GM19395 (cell line): ENCODE measurements around the gene TMEM170A.
"Not testable (repeated sequence)": the region's sequence is repeated elsewhere in the genome, so short reads cannot be mapped to it uniquely, and the experiment has no call there.

ENCODE experiments used
- ATAC-seq: cut with Tn5 transposase; IDR thresholded peaks from one replicate; pipeline ENCODE4 v1.9.1; 2021; ENCODE audit warnings: mild to moderate bottlenecking, moderate library complexity; ENCODE audit not compliant: unreplicated experiment

TMEM170A gene

DNA sequence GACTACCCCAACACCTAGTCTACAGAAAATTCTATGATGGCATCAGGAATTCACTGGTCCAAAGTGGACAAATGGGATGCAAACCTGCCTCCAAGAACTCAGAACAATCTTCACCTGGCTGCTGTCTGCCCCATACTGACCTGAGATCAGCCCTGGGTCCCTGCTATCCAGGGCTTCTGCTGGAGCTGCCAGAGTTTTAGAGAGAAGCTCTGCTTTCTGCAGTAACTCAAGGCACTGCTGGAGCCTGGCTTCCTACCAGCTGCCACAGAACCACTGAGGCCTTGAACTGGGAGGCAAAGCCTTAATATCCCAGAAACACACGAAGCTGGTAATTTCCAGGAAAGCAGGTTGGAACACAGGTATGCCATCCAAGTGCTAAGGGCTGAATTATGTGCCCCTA is 7.5 kb downstream of the TMEM170A start:
- ATAC-seq, result no peak

DNA sequence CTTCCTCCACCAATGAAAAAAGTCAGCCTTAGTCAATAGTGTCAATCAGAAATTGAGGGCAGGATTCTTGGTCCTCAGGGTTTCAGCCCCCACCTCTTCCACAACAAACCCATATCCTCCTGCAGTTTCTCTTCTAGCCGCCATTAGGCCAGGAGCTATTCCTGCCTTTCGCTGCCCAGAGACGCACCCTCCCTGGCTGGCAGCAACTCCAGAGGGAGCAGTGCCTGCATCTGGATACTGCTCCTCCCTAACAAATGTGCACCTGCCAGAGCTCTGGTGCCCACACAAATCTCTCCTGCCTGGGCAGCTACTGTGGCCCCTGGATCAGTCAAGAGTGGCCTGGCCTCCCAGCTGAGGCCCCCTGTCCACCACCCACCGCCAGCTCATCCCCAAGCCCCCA is 8.0 kb downstream of the TMEM170A start:
- ATAC-seq, result not testable (repeated sequence)

DNA sequence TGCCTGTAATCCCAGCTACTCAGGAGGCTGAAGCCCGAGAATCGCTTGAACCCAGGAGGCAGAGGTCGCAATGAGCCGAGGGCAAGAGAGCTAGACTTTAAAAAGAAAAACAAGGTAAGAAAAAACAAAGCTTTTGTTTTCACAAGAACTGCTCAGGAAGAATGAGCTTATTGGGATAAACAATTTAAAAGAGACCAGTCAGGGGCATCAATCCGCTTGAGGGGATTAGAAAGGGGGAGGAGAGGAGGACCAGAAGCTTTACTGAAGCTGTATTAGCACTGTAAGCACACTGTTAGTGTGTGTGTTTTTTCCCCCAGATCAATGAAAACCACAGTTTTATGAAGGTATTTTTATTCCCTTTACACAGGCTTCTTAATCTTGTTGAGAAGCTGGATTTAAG is 8.8 kb downstream of the TMEM170A start:
- ATAC-seq, result no peak

DNA sequence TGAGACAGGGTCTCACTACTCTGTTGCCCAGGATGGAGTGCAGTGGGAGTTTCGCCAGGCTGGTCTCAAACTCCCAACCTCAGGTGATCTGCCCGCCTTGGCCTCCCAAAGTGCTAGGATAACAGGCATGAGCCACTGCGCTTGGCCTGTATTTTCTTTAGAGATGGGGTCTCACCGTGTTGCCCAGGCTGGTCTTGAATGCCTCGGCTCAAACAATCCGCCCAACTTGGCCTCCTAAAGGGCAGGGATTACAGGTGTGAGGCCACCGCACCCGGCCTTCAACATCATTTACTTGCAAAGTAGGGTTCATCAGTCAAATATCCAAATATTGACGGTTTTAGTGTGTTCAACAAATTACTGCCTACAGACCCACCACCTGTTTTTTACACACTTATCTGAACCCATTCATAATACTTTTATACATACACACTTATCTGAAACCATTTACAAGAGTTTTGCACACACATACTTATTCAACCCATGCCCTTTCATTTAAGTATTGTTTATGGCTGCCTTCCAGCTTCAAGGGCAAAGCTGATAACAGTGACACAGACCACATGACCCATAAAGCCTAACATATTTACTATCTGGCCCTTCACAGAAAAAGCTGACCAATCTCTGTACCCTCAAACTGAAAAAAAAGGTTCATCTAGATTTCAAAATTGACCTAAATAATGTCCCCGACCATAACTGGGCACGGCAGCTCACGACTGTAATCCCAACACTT is 11.9 kb downstream of the TMEM170A start:
- no peak for ATAC-seq

DNA sequence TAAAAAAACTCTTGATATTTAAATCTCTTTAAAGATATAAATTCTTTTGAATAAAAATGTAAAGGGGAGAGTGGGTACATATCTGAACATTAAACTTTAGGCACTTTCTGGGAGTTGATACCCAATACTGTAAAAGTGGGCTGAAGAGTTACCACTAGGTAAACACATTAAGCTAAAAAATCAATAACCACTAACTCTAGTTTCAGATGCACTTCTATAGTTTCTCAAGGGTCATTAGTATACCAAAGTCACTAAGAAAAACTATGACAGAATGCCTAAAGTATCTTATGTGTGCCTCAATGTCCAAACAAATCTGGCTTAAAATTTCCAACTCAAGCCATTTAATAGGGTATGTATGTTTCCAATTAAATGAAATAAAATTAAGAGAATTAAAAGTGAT is 18.1 kb downstream of the TMEM170A start:
- ATAC-seq, result no peak

DNA sequence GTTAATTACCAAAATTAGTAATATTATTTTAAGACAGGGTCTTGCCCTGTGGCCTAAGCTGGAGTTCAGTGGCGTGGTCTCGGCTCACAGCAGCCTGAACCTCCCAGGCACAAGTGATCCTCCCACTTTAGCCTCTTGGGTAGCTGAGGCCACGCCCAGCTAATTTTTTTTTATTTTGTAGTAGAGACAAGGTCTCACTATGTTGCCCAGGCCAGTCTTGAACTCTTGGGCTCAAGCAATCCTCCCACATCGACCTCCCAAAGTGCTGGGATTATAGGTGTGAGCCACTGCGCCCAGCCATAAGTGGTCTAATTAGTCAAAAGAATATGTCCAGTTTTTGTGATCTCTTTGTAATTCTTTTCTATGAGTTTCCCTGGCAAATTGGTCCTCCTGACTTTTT is 19.2 kb downstream of the TMEM170A start:
- no peak for ATAC-seq

DNA sequence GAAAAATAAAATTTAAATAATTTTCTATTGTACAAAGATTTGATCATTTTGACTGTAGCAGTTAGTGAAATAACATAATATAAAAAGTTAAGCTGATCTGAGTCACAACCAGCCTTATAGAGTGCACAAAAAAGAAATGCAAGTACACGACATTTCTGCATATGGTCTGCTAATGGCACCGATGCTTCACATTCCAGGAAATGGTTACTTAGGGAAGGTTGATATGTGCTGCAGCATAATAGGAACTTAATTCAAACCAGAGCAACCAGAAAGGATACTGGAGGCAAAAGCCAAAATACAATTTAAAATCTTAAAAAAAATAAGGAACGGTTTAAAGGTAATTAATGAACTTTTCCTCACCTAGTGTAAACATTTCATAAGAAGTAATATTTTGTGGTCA is 21.2 kb downstream of the TMEM170A start:
- ATAC-seq, result no peak

DNA sequence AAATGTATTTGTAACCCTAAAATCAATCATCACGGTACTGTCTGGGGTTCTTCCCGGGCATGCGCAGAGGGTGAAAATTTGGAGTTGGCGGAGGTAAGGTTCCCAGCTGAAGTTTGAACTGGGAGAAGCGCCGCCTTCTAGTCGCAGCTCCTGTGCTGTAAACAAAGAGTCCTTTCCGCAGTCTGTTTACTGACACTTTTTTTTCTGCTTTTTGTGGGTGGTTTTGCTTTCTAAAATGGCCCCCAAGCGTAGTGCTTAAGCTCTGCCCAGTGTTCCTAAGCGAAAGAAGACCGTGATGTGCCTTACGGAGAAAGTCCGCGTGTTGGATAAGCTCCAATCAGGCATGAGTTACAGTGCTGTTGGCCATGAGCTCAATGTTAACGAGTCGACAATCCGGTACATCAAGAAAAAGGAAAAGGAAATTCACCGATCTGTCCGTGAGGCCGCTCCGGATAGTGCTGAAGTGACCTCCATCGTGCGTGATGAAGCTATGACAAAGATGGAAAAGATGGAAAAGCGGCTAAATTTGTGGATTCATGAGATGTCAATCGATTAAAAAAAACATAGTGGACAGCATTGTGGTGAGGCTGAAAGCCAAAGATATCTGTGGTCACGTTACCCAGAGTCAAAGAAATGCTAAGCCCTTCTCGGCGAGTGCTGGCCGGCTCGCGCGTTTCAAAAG is 30.6 kb downstream of the TMEM170A start:
- peak; percentile 74 for ATAC-seq

DNA sequence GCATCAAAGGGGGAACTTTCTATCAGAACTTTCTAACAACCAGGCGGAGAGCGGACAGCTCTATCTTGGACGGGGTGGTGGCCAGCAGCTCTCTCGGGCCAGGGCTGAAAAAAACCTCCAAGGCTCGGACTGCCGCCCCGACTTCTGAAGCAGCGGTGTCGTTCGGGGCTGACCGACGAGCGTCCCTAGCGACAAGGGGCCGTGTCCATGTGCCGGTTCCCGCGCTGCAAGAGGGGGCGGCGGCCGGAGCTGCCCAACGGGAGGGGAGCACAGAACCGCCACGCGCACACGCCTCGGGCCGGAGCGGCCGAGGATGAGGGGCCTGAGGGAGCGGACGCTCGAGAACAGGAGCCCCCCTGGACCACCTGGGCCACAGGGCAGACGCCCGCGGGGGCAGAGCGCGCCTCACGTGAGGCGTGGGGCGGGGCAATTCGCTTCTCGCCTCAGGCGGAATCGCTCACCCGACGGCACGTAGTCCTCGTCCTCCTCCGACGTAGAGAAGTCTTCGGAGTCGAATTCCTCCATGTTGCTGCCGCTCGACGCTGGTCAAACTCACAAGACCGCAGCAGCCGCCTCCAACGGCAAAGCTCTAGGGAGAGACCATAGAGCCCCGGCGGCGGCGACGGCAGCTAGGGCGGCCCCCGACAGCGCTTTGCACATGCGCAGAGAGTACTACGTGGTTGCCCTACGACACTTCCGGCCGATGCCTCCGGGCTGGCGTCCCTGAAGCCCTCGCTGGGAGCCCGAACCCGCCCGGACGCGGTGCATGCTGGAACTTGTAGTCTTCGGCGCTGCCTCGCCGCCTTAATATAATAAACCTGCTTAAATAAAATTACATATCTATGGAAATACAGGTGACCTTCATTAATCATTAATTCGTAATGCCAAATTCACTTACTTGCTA is 31.4 kb downstream of the TMEM170A start, which contains the start of gene CFDP1:
Gene CFDP1, minus strand, starts transcription at position 676 of the 904 bp plus-strand sequence. Its CDS starts 151 bp downstream, at position 525.
- ATAC-seq, result peak; percentile 90

DNA sequence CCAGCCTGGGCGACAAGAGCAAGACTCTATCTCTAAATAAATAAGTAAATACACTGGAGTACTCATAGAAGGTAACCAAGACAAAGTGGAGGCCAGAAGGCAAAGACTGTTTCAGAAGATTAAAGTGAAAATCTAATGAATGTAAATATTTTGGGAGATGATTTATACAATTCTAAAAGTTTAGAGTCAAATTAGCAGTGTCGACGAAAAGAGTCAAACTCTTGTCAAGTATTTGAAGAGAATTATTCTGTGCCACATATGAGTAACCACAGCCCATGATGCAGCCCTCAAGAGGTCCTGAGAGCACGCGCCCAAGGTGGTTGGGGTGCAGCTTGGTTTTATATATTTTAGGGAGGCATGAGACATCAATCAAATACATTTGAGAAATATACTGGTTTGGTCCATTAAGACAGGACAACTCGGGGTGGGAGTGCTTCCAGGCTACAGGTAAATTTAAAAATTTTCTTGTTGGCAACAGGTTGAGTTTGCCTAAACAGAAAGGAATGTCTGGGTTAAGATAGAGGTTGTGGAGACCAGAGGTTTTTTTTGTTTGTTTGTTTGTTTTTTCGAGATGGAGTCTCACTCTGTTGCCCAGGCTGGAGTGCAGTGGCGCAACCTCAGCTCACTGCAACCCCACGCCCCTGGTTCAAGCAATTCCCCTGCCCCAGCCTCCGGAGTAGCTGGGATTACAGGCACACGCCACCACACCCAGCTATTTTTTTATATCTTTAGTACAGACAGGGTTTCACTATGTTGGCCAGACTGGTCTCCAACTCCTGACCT is 34.7 kb downstream of the TMEM170A start:
- no peak for ATAC-seq

DNA sequence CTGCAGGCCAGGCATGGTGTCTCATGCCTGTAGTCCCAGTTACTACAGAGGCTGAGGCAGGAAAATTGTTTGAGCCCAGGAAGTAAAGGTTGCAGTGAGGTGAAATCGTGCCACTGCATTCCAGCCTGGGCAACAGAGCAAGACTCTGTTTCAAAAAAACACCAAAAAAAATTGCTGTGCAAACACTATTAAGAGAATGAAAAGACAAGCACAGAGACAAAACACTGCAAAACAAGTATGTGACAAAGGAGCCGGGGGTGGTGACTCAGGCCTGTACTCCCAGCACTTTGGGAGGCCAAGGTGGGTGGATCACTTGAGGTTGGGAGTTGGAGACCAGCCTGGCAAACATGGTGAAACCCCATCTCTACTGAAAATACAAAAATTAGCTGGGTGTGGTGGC is 38.0 kb downstream of the TMEM170A start:
- not testable (repeated sequence) for ATAC-seq

DNA sequence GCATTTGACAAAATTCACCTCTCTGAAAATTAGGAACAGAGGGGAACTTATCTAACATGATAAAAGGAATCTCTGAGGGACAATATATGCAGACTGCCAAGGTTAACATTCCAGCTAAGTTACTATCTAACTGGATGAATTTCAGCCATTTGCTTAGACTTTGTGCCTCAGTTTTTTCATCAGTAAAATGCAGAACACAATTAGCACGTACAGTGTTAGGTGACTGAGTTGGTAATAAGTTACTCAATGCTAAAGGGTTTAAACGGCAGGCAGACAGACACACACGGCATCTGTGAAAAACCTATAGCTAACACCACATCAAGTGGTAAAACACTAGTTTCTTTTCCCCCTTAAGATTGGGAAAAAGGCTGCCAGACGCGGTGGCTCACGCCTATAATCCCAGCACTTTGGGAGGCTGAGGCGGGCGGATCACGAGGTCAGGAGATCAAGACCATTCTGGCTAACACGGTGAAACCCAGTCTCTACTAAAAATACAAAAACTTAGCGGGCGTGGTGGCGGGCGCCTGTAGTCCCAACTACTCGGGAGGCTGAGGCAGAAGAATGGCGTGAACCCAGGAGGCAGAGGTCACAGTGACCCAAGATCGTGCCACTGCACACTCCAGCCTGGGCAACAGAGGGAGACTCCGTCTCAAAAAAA is 40.3 kb downstream of the TMEM170A start:
- ATAC-seq, result not testable (repeated sequence)

DNA sequence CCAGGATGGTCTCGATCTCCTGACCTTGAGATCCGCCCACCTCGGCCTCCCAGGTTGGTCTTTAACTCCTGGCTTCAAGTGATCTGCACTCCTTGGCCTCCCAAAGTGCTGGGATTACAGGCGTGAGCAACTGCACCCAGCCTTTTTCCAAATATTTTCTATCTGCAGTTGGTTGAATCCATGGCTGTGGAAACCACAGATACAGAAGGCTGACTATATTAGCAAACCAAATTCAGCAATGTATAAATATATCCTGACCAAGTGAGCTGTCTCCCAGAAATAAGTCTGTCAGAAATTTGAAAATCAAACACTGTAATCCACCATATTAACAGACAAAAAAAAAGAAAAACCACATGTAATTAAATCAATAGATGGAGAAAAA is 40.8 kb downstream of the TMEM170A start:
- ATAC-seq, result no peak

DNA sequence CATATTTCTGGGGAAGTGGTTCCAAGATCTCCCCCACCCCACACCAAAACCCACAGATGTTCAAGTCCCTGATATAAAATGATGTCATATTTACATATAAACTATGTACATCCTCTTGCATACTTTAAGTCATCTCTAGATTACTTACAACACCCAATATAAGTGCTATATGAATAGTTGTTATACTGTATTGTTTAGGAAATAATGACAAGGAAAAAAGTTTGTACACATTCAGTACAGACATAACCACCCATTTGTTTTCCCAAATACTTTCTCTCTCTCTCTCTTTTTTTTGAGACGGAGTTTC is 42.7 kb downstream of the TMEM170A start:
- no peak for ATAC-seq

DNA sequence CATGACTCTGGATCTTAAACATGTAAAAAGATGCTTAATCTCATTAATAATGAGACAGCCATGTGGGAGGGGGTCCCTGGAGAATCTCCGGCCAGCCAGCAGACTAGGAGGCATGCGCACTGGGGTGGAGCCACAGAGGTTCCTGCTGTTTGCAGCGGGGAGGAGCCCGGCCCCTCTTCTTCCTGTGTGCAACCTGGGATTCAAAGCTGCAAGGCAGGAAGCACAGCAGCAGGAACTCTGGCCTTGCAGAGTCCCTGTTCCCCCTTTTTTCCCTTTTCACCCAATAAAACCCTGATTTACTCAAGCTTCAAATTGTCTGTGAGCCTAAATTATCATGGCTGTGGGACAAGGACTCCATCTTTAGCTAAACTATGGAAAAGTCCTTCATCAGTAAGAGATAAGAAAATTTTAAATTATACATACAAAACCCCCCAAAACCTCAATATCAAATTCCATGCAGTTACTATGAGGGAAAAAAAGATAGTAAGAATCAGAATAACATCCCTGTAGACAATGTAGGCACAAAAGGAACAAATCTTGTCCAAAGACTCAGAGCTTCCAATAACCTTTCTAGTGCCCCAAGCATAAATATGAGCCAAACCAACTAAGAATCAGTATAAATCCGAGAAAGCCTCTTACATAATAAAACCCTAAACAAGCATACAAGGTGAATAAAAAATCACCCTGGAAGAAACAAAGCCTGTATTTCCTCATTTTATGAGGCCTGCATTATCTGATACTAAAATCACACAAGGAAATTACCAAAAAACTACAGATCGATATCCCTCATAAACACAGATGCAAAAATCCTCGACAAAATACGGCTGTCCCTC is 43.3 kb downstream of the TMEM170A start:
- ATAC-seq, result peak; percentile 85

DNA sequence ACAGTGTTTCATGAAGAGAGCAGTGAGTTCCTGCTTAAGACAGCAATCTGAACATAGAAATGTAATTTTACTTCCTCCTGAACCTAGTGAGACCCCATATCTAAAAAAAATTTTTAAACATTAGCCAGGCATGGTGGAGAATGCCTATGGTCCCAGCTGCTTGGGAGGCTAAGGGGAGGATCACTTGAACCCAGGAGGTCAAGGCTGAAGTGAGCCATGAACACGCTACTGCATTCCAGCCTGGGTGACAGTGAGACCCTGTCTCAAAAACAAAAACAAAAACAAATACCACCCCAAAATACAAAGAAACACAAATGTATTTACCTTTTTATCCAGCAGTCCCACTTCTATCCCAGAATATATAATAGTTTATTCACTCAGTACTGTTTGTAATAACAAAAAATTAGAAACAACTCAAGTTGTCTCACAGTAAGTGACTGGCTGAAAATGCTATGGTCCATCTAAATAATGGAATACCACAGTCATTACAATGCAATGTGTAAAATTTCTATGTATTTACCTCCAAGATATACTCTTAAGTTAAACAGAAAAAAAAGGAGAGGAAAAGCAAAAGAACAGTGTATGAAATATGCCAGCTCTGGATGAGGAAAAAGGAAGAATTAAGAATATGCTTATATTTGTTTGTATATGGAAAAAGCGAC is 47.5 kb downstream of the TMEM170A start:
- no peak for ATAC-seq

DNA sequence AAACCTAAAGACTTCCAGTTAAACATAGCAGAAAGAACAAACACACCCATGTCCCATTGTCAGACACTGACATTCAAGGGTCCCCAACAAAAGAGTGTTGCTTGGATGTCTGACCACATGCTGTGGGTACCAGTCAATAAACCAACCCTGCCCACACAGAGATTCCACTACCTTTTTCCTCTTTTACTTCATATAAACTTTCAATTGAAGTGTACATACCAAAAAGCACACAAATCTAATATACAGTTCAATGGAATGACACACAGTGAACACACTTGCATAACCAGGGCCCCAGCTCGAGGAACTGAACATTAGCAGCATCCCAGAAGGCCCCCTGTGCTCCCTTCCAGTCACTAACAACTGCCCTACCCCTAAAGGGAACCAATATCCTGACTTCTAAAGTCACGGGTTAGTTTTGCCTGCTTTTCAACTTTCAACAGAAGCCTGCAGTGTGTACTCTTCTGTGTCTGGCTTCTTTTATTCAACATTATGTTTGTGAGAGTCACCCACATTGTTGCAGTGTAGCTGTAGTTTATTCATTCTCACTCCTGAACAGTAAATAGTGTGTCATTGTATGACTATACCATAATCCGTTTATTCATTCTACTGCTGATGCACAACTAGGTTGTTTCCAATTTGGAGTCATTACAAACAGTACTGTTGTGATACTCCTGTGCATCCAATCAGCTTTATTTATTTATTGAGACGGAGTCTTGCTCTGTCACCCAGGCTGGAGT is 49.2 kb downstream of the TMEM170A start:
- ATAC-seq, result no peak

DNA sequence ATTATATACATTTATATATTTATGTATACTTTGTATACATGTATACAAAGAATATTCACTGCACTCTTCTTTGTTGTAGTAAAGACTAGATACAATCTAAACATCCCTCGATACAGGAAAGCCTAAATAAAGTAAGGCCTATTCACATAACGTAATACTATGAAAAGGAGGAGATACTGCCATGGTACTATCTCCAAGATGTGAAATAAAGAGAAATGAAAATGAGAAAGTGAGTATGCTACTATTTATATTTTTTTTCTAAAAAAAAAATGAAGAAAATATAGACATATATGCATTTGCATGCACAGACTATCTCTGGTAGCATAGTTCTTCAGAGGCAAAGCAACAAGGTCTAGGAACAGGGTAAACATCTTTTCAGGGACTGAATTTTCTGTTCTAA is 50.5 kb downstream of the TMEM170A start:
- ATAC-seq, result no peak
